Measurements from ENCODE around the gene FAM162B. TPM values are rescaled to one million over a fixed set of nuclear protein-coding genes. Genes with fewer than 3 reads are reported as not detected.
"Not testable (repeated sequence)": the region's sequence is repeated elsewhere in the genome, so short reads cannot be mapped to it uniquely, and the experiment has no call there.

FAM162B gene
- total and polyA plus RNA-seq, 9 donors, result 4.6 to 12.3 (median 6.9) TPM

DNA sequence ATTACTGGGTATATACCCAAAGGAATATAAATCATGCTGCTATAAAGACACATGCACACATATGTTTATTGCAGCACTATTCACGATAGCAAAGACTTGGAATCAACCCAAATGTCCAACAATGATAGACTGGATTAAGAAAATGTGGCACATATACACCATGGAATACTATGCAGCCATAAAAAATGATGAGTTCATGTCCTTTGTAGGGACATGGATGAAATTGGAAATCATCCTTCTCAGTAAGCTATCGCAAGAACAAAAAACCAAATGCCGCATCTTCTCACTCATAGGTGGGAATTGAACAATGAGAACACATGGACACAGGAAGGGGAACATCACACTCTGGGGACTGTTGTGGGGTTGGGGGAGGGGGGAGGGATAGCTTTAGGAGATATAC lies 25.0 kb downstream of the FAM162B start:
- H3K36me3 ChIP-seq (ENCODE audit: control insufficient read depth, insufficient read depth, low read length), result not testable (repeated sequence)

DNA sequence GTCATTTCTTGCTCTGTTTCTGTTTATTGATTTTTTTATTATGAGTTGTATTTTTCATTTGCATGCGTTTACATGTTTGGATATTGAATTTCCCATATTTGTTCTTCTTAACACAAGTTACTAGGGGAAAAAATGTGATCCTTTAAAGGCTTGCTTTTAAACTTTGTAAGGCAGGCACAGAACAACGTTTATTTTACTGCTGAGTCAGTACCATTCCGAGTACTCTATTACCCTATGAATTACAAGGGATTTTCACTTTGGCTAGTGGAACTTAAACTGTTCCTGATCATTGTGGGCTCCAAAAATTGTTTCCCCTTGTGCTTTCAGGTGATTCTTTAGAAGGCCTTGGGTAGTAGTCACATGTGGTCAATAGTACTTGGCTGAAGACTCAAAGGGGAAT lies 28.5 kb downstream of the FAM162B start:
- Histone ChIP-seq H3K36me3 (ENCODE audit: control insufficient read depth, insufficient read depth, low read length) (no peaks in the 10 kb centered on the region), H3K27me3 (ENCODE audit: control insufficient read depth, insufficient read depth, low read length) (no peaks in the 10 kb centered on the region), H3K4me3 (ENCODE audit: low read length) (no peak overlapping the region), H3K27ac (ENCODE audit: low read length) (no peak overlapping the region), H3K4me1 (ENCODE audit: control insufficient read depth, insufficient read depth, low read length) (no peaks in the 10 kb centered on the region), H3K9me3 (replicated peaks; ENCODE audit: control insufficient read depth, low read depth, low read length) (peaks cover 8% of the 10 kb centered on the region)
- DNase-seq, result no peak
- no CpG with 5 or more reads among the region's 3 CpGs for WGBS (ENCODE audit: insufficient coverage)

More for the DNA sequence above, 25.0 kb downstream of the FAM162B start:
- H3K27me3 ChIP-seq (ENCODE audit: control insufficient read depth, insufficient read depth, low read length); H3K27ac ChIP-seq (ENCODE audit: low read length); H3K4me3 ChIP-seq (ENCODE audit: low read length); DNase-seq; H3K4me1 ChIP-seq (ENCODE audit: control insufficient read depth, insufficient read depth, low read length): not testable (repeated sequence)
- H3K9me3 ChIP-seq (replicated peaks; ENCODE audit: control insufficient read depth, low read depth, low read length), result peaks cover 10% of the 10 kb centered on the region
- no CpG with 5 or more reads among the region's 3 CpGs for WGBS (ENCODE audit: insufficient coverage)

DNA sequence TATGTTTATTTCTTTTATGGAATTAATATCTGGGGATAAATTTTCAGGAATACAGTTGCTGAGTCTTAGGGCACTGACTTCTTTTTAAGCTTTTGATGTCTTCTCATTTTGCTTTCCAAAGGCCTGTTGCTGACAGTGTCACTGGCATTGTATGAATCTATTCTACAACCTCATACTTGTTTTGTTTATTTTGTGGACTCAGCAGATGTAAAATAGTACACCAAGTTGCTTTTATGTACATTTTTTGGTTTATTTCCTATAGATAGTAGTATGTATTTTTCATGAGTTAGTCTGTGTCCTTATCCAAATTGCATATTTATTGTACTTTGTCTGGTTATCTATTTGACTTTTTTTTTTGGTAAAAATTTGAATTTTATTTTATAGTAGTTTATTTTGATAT lies 35.0 kb downstream of the FAM162B start:
- Histone ChIP-seq H3K36me3 (ENCODE audit: control insufficient read depth, insufficient read depth, low read length) (peaks cover 5% of the 10 kb centered on the region), H3K4me1 (ENCODE audit: control insufficient read depth, insufficient read depth, low read length) (no peaks in the 10 kb centered on the region), H3K27me3 (ENCODE audit: control insufficient read depth, insufficient read depth, low read length) (no peaks in the 10 kb centered on the region), H3K9me3 (replicated peaks; ENCODE audit: control insufficient read depth, low read depth, low read length) (no peaks in the 10 kb centered on the region), H3K27ac (ENCODE audit: low read length) (no peak overlapping the region), H3K4me3 (ENCODE audit: low read length) (no peak overlapping the region)
- DNase-seq, result no peak

DNA sequence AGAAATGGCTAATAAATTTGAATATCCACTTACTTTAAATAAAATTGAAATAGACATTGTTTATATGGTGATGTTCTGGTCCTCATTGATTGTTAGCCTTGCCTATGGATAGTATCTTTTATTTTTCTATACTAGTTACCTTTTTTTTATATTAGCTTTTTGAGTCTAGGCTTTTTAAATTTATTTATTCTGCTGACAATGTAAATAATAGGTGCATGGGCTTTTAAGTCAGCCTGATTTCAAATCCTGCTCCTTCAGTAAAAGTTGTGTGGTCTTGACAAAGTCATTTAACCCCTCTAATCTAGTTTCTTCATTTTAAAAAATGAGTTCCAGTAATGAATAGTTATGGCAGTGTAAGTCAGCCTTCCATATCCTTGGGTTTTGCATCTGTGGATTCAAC lies 38.6 kb downstream of the FAM162B start:
- peaks cover 9% of the 10 kb centered on the region for H3K36me3 ChIP-seq (ENCODE audit: control insufficient read depth, insufficient read depth, low read length)

DNA sequence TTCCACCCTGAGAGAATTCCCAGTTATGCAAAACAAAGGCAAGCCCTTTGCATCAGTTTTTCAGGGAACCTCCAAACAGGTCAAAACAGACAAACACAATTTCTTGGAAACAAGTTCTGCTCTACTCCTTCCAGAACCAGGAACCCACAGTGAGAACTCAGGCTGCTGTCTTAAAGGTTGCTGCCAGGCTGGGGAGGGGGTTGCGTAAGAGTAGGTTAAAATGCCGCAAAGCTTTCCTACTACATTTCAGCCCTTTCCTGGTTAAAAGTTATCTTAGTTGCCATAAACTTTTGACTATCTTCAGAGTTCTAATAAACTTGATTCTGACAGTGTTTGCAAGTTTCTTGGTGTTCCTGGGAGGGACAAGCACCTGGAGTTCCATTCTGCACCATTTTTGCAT lies 50.8 kb downstream of the FAM162B start:
- Histone ChIP-seq H3K27me3 (ENCODE audit: control insufficient read depth, insufficient read depth, low read length) (no peaks in the 10 kb centered on the region), H3K9me3 (replicated peaks; ENCODE audit: control insufficient read depth, low read depth, low read length) (peaks cover 2% of the 10 kb centered on the region), H3K27ac (ENCODE audit: low read length) (no peak overlapping the region), H3K36me3 (ENCODE audit: control insufficient read depth, insufficient read depth, low read length) (peaks cover 24% of the 10 kb centered on the region), H3K4me3 (ENCODE audit: low read length) (no peak overlapping the region), H3K4me1 (ENCODE audit: control insufficient read depth, insufficient read depth, low read length) (no peaks in the 10 kb centered on the region)
- WGBS (ENCODE audit: insufficient coverage), result no CpG with 5 or more reads among the region's 2 CpGs
- no peak for DNase-seq

More for the DNA sequence above, 38.6 kb downstream of the FAM162B start:
- no peak for DNase-seq
- Histone ChIP-seq H3K4me1 (ENCODE audit: control insufficient read depth, insufficient read depth, low read length) (no peaks in the 10 kb centered on the region), H3K9me3 (replicated peaks; ENCODE audit: control insufficient read depth, low read depth, low read length) (no peaks in the 10 kb centered on the region), H3K4me3 (ENCODE audit: low read length) (no peak overlapping the region), H3K27me3 (ENCODE audit: control insufficient read depth, insufficient read depth, low read length) (no peaks in the 10 kb centered on the region), H3K27ac (ENCODE audit: low read length) (no peak overlapping the region)

DNA sequence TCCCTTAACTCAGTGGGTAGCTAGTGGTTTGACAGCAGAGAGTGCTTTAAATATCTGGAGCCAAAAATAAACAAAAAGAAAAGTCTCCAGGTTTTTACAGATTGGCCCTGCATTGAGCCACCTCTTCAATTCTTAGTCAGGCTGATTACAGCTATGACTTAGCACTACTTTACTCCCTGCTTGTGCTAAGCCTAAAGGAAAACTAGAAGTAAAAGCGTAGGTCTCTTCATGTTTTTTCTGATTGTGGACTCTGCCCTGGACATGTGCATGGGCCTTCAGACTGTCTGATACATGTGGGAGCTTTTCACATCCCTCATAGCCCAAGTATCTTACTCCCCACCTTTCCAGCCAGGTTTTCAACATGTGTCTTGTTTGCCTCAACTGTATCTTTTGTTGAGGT lies 51.2 kb downstream of the FAM162B start:
- Histone ChIP-seq H3K4me1 (ENCODE audit: control insufficient read depth, insufficient read depth, low read length) (no peaks in the 10 kb centered on the region), H3K36me3 (ENCODE audit: control insufficient read depth, insufficient read depth, low read length) (peaks cover 21% of the 10 kb centered on the region), H3K9me3 (replicated peaks; ENCODE audit: control insufficient read depth, low read depth, low read length) (peaks cover 2% of the 10 kb centered on the region), H3K27ac (ENCODE audit: low read length) (no peak overlapping the region), H3K4me3 (ENCODE audit: low read length) (no peak overlapping the region), H3K27me3 (ENCODE audit: control insufficient read depth, insufficient read depth, low read length) (no peaks in the 10 kb centered on the region)
- WGBS (ENCODE audit: insufficient coverage), result no CpG with 5 or more reads among the region's 1 CpG
- no peak for DNase-seq

DNA sequence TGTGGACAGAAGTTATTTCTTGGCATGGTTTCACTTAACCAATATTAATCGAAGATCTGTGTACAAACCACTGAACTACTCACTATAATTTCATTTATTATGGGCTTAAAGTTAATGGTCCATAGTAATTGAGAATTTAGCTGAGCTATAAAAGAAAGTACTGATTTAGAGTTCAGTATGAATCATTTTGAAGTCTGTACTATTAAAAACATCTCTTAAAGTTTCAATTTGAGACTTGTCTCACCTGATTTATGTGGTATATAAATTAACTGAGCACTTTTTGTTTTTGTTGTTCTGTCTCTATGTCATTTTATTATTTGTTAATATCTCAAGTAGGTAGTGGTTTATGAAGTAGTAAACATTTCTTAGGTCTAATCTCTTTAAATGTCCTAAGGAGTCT lies 59.6 kb downstream of the FAM162B start:
- Histone ChIP-seq H3K36me3 (ENCODE audit: control insufficient read depth, insufficient read depth, low read length) (peaks cover 9% of the 10 kb centered on the region), H3K4me3 (ENCODE audit: low read length) (no peak overlapping the region), H3K9me3 (replicated peaks; ENCODE audit: control insufficient read depth, low read depth, low read length) (no peaks in the 10 kb centered on the region), H3K27ac (ENCODE audit: low read length) (no peak overlapping the region), H3K4me1 (ENCODE audit: control insufficient read depth, insufficient read depth, low read length) (no peaks in the 10 kb centered on the region), H3K27me3 (ENCODE audit: control insufficient read depth, insufficient read depth, low read length) (no peaks in the 10 kb centered on the region)
- WGBS (ENCODE audit: insufficient coverage), result no CpG with 5 or more reads among the region's 1 CpG
- no peak for DNase-seq

DNA sequence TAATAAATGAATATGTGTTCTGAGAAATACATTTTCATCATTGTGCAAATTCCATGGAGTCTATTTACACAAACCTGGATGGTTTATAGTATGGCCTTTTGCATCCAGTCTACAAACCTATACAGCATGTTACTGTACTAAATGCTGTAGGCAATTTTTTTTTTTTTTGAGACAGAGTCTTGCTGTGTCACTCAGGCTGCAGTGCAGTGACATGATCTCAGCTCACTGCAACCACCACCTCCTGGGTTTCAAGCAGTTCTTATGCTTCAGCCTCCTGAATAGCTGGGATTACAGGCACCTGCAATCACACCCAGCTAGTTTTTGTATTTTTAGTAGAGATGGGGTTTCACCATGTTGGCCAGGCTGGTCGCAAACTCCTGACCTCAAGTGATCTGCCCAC lies 61.6 kb downstream of the FAM162B start:
- no CpG with 5 or more reads among the region's 1 CpG for WGBS (ENCODE audit: insufficient coverage)
- H3K4me1 ChIP-seq (ENCODE audit: control insufficient read depth, insufficient read depth, low read length); H3K4me3 ChIP-seq (ENCODE audit: low read length); H3K27ac ChIP-seq (ENCODE audit: low read length); H3K27me3 ChIP-seq (ENCODE audit: control insufficient read depth, insufficient read depth, low read length); H3K9me3 ChIP-seq (replicated peaks; ENCODE audit: control insufficient read depth, low read depth, low read length); DNase-seq: not testable (repeated sequence)
- H3K36me3 ChIP-seq (ENCODE audit: control insufficient read depth, insufficient read depth, low read length), result peaks cover 12% of the 10 kb centered on the region

Other genes with a start within 250 kb of the FAM162B start
- gene TRAPPC3L, start 220.0 kb downstream of the FAM162B start, total RNA-seq, result 0.09 TPM
- under 1 TPM in 7 of 8 donors, not detected in 1; 0.07 to 0.18 (median 0.11) TPM for gene TRAPPC3L, start 220.0 kb downstream of the FAM162B start, polyA plus RNA-seq (ENCODE audit: insufficient read depth in 1 of 8, insufficient read length in 8 of 8, low replicate concordance in 1 of 8)
- gene CALHM4, start 212.0 kb downstream of the FAM162B start, total RNA-seq, result not detected
- gene CALHM4, start 212.0 kb downstream of the FAM162B start, polyA plus RNA-seq (ENCODE audit: insufficient read depth in 1 of 8, insufficient read length in 8 of 8, low replicate concordance in 1 of 8), result under 1 TPM in 2 of 8 donors, not detected in 6; 0.15 to 0.23 TPM
- gene RWDD1, start 194.2 kb downstream of the FAM162B start, total RNA-seq, result 56.0 TPM
- 10 to 100 TPM; 52.3 to 65.7 (median 58.0) TPM for gene RWDD1, start 194.2 kb downstream of the FAM162B start, polyA plus RNA-seq (ENCODE audit: insufficient read depth in 1 of 8, insufficient read length in 8 of 8, low replicate concordance in 1 of 8)
- 0.27 TPM for gene RSPH4A, start 149.2 kb downstream of the FAM162B start, total RNA-seq
- gene RSPH4A, start 149.2 kb downstream of the FAM162B start, polyA plus RNA-seq (ENCODE audit: insufficient read depth in 1 of 8, insufficient read length in 8 of 8, low replicate concordance in 1 of 8), result under 1 TPM; 0.38 to 0.70 (median 0.52) TPM
- 11.7 TPM for gene ZUP1, start 97.0 kb downstream of the FAM162B start, total RNA-seq
- gene ZUP1, start 97.0 kb downstream of the FAM162B start, polyA plus RNA-seq (ENCODE audit: insufficient read depth in 1 of 8, insufficient read length in 8 of 8, low replicate concordance in 1 of 8), result 10 to 100 TPM in 1 of 8 donors, 1 to 10 TPM in 7; 6.9 to 10.7 (median 8.2) TPM
- 20.4 TPM for gene KPNA5, start 84.5 kb downstream of the FAM162B start, total RNA-seq
- gene KPNA5, start 84.5 kb downstream of the FAM162B start, polyA plus RNA-seq (ENCODE audit: insufficient read depth in 1 of 8, insufficient read length in 8 of 8, low replicate concordance in 1 of 8), result 10 to 100 TPM in 5 of 8 donors, 1 to 10 TPM in 3; 6.4 to 11.5 (median 10.3) TPM
- gene GPRC6A, start 63.4 kb upstream of the FAM162B start, total RNA-seq, result not detected
- gene GPRC6A, start 63.4 kb upstream of the FAM162B start, polyA plus RNA-seq (ENCODE audit: insufficient read depth in 1 of 8, insufficient read length in 8 of 8, low replicate concordance in 1 of 8), result not detected
- gene RFX6, start 111.5 kb upstream of the FAM162B start, total RNA-seq, result not detected
- under 1 TPM in 1 of 8 donors, not detected in 7; 0.06 TPM for gene RFX6, start 111.5 kb upstream of the FAM162B start, polyA plus RNA-seq (ENCODE audit: insufficient read depth in 1 of 8, insufficient read length in 8 of 8, low replicate concordance in 1 of 8)